Endothelial cell of umbilical vein (primary cell): ENCODE data around the gene CD247. TPM values are rescaled to one million over a fixed set of nuclear protein-coding genes. Genes with fewer than 3 reads are reported as not detected.

ENCODE experiments used
- BruUV-seq: library from RNA; stranded (reverse); fragments of 400-500 nt; replicated peaks from 2 replicates; lab custom pipeline; 2021; lab: Mats Ljungman, UMichigan
- CTCF ChIA-PET: fragments of 300-600, 350-600 bp; sonication (Branson Sonifier 250); formaldehyde crosslinking; loops from one replicate; lab custom pipeline; 2021; ENCODE audit warnings: antibody characterized with exemption, inconsistent platforms; lab: Charles Lee
- POLR2A ChIA-PET: fragments of 300-600, 350-600 bp; sonication (Branson Sonifier 250); formaldehyde crosslinking; loops from one replicate; lab custom pipeline; 2021; ENCODE audit warnings: antibody characterized with exemption, inconsistent platforms; lab: Charles Lee
- DNase-seq: peaks from one replicate; pipeline ENCODE4 v3.0.0-alpha.2; 2011; ENCODE audit warnings: low read depth, low spot score
- FAIRE-seq: peaks from 2 replicates; lab custom pipeline; 2011; peaks lifted over from hg19 to GRCh38; lab: Jason Lieb, UNC
- H2AFZ ChIP-seq: 2 replicates; pipeline ENCODE4 v1.6.0; 2012; ENCODE audit warnings: low read depth, low read length, control low read depth, inconsistent platforms
- H3K27ac ChIP-seq: 2 replicates; pipeline ENCODE4 v1.5.1; 2011; ENCODE audit warnings: low read depth, mild to moderate bottlenecking, control low read depth, low read length, moderate library complexity; ENCODE audit not compliant: insufficient read depth
- H3K27me3 ChIP-seq, 2 experiments: 2 replicates each; pipeline versions ENCODE4 v1.6.0 to v1.6.1; 2011; ENCODE audit warnings: low read length in 2 of 2, mixed read lengths in 1 of 2; ENCODE audit not compliant: control insufficient read depth in 2 of 2, insufficient read depth in 2 of 2
- H3K36me3 ChIP-seq, 2 experiments: 2 replicates in 1 of 2; 3 replicates in 1 of 2; pipeline ENCODE4 v1.5.1; 2011; ENCODE audit warnings: low read length in 2 of 2, mild to moderate bottlenecking in 1 of 2, moderate library complexity in 1 of 2; ENCODE audit not compliant: control insufficient read depth in 2 of 2, insufficient read depth in 2 of 2; ENCODE audit errors: extremely low read depth in 1 of 2
- H3K4me1 ChIP-seq: 3 replicates; pipeline ENCODE4 v1.5.1; 2011; ENCODE audit warnings: mild to moderate bottlenecking, low read length; ENCODE audit not compliant: control insufficient read depth, insufficient read depth; ENCODE audit errors: extremely low read depth
- H3K4me2 ChIP-seq: 2 replicates; pipeline ENCODE4 v1.6.1; 2011; ENCODE audit warnings: low read length, control low read depth, mixed read lengths; ENCODE audit not compliant: insufficient read depth
- H3K4me3 ChIP-seq, 3 experiments: fragments of 200-600 bp in 1 of 3; sonication (generic), shearing (Covaris generic) in 1 of 3; replicated peaks in 1 of 3; 2 replicates each; pipeline ENCODE4 v1.5.1; 2011 to 2016; ENCODE audit warnings: control low read depth in 3 of 3, low read length in 3 of 3, mild to moderate bottlenecking in 2 of 3, inconsistent platforms in 1 of 3, low read depth in 1 of 3, moderate library complexity in 1 of 3; ENCODE audit not compliant: insufficient read depth in 1 of 3
- H3K79me2 ChIP-seq: 2 replicates; pipeline ENCODE4 v1.6.0; 2012; ENCODE audit warnings: low read length, inconsistent platforms; ENCODE audit not compliant: control insufficient read depth, insufficient read depth
- H3K9ac ChIP-seq: replicated peaks from 2 replicates; pipeline ENCODE3; 2011; ENCODE audit warnings: low read length, control low read depth; ENCODE audit not compliant: insufficient read depth; ENCODE audit errors: extremely low read depth
- H3K9me1 ChIP-seq: replicated peaks from 3 replicates; pipeline ENCODE4 v1.6.0; 2011; ENCODE audit warnings: mild to moderate bottlenecking, low read length; ENCODE audit not compliant: control insufficient read depth, insufficient read depth; ENCODE audit errors: extremely low read depth
- H3K9me3 ChIP-seq: replicated peaks from 2 replicates; pipeline ENCODE4 v1.5.1; 2012; ENCODE audit warnings: low read length, inconsistent platforms; ENCODE audit not compliant: control insufficient read depth, insufficient read depth
- H4K20me1 ChIP-seq: replicated peaks from 2 replicates; pipeline ENCODE3; 2011; ENCODE audit warnings: mild to moderate bottlenecking, low read length; ENCODE audit not compliant: control insufficient read depth, insufficient read depth; ENCODE audit errors: extremely low read depth
- CTCF ChIP-seq, 2 donors: IDR thresholded peaks; 1 replicate in 1 of 2; 2 replicates in 1 of 2; pipeline ENCODE4 v1.5.1; 2011; ENCODE audit warnings: low read length in 2 of 2, mild to moderate bottlenecking in 2 of 2, moderate library complexity in 2 of 2, control low read depth in 1 of 2, inconsistent platforms in 1 of 2, low read depth in 1 of 2; ENCODE audit not compliant: insufficient read depth in 1 of 2; ENCODE audit errors: extremely low read depth in 1 of 2
- EZH2 ChIP-seq: IDR thresholded peaks from 2 replicates; pipeline ENCODE4 v1.6.1; 2012; ENCODE audit warnings: borderline replicate concordance, low read depth, mild to moderate bottlenecking, moderate library complexity, low read length, inconsistent platforms; ENCODE audit not compliant: severe bottlenecking
- FOS ChIP-seq: IDR thresholded peaks from 2 replicates; pipeline ENCODE4 v1.6.1; 2011; ENCODE audit warnings: mild to moderate bottlenecking, low read length, moderate library complexity, borderline replicate concordance; ENCODE audit not compliant: insufficient read depth
- GATA2 ChIP-seq: IDR thresholded peaks from 2 replicates; pipeline ENCODE4 v1.7.0; 2011; ENCODE audit warnings: low read depth, mild to moderate bottlenecking, moderate library complexity, mixed read lengths, low read length; ENCODE audit not compliant: insufficient read length, insufficient read depth
- JUN ChIP-seq: IDR thresholded peaks from 2 replicates; pipeline ENCODE4 v1.6.1; 2011; ENCODE audit warnings: borderline replicate concordance, low read depth; ENCODE audit not compliant: insufficient read length, insufficient read depth
- MAX ChIP-seq: IDR thresholded peaks from 2 replicates; pipeline ENCODE4 v1.6.1; 2011; ENCODE audit not compliant: insufficient read depth, insufficient read length
- MYC ChIP-seq: IDR thresholded peaks from one replicate; pipeline ENCODE4 v1.6.1; 2011; ENCODE audit warnings: mild to moderate bottlenecking, low read depth, low read length
- POLR2A ChIP-seq: IDR thresholded peaks from 2 replicates; pipeline ENCODE4 v1.6.1; 2012; ENCODE audit warnings: low read depth, mild to moderate bottlenecking, control low read depth, low read length
- POLR2AphosphoS5 ChIP-seq: IDR thresholded peaks from 2 replicates; pipeline ENCODE4 v1.6.1; 2012; ENCODE audit warnings: low read depth, mild to moderate bottlenecking, control low read depth, low read length, moderate library complexity; ENCODE audit not compliant: insufficient read depth
- dilution Hi-C: fragments of 300-500 bp; cut with MboI; formaldehyde crosslinking; loops from one replicate; pipeline ENCODE4 v1.15.0; 2019; ENCODE audit warnings: low sequenced_read_pairs; ENCODE audit not compliant: extremely low pct_ligation_motif_present
- intact Hi-C: fragments of 100-400 bp; cut with micrococcal nuclease; formaldehyde crosslinking; loops from one replicate; pipeline ENCODE4 v1.10.0; 2022
- polyA plus RNA-seq, 4 experiments: library from polyadenylated mRNA; depleted of rRNA in 3 of 4; stranded (reverse) in 3 of 4; unstranded in 1 of 4; fragments of >200 nt; gene quantifications; 2 replicates each; pipeline versions ENCODE4 v1.2.1 to v1.2.3, GENCODE V29; 2011 to 2012; ENCODE audit warnings: missing spikeins in 1 of 4
- total RNA-seq: library from RNA; stranded (reverse); gene quantifications from 2 replicates; pipeline ENCODE4 v1.2.3, GENCODE V29; 2021

Gene CD247
- total and polyA plus RNA-seq, 2 donors (not counting 3 experiments of a cell fraction or from before 2014, with no cell fraction given), result not detected

GRCh38 chr1:167450843-167451242 is 67.5 kb downstream of the CD247 start:
- no peak overlapping the region for H2AFZ ChIP-seq
- H3K27me3 ChIP-seq, result peaks cover 0 to 3% of the 10 kb centered on the region in 2 experiments
- H4K20me1 ChIP-seq, result no peaks in the 10 kb centered on the region
- intact Hi-C loops (no loop called here), dilution Hi-C loops (no loop called here)
- H3K27ac ChIP-seq, result no peak overlapping the region
- no peaks in the 10 kb centered on the region for H3K36me3 ChIP-seq
- no peak for TF ChIP-seq MAX
- TF ChIP-seq POLR2AphosphoS5, result no peak
- TF ChIP-seq FOS, result no peak
- no peak for TF ChIP-seq JUN
- TF ChIP-seq CTCF (IDR thresholded peaks at IDR 0.05; ENCODE audit: extremely low read depth in 1 of 2, insufficient read depth in 1 of 2, low read depth in 1 of 2, low read length in 2 of 2), result no peak
- TF ChIP-seq EZH2, result no peak
- no peak for TF ChIP-seq MYC
- TF ChIP-seq GATA2, result no peak
- TF ChIP-seq POLR2A, result no peak
- H3K4me3 ChIP-seq, result no peak overlapping the region
- FAIRE-seq (no peak), DNase-seq (no peak)
- H3K4me1 ChIP-seq, result peaks cover 5% of the 10 kb centered on the region
- POLR2A ChIA-PET, result no interaction called here
- H3K9me3 ChIP-seq, result no peaks in the 10 kb centered on the region
- H3K4me2 ChIP-seq, result no peak overlapping the region
- BruUV-seq, result no TSS peak
- no peaks in the 10 kb centered on the region for H3K79me2 ChIP-seq
- H3K9me1 ChIP-seq, result no peaks in the 10 kb centered on the region
- H3K9ac ChIP-seq, result no peak overlapping the region
- CTCF ChIA-PET, result interaction anchor here (1.0 to 1.5 kb wide), 4 partner anchors 10 to 183 kb away, joined by 3 to 4 read pairs (median 4); no protein-coding TSS in a partner anchor
